Measurements from ENCODE around the gene ARID3B. TPM values are rescaled to one million over a fixed set of nuclear protein-coding genes. Genes with fewer than 3 reads are reported as not detected.

The ARID3B gene
- total RNA-seq, 1 donor from 2014 or later = 2.0 TPM

DNA sequence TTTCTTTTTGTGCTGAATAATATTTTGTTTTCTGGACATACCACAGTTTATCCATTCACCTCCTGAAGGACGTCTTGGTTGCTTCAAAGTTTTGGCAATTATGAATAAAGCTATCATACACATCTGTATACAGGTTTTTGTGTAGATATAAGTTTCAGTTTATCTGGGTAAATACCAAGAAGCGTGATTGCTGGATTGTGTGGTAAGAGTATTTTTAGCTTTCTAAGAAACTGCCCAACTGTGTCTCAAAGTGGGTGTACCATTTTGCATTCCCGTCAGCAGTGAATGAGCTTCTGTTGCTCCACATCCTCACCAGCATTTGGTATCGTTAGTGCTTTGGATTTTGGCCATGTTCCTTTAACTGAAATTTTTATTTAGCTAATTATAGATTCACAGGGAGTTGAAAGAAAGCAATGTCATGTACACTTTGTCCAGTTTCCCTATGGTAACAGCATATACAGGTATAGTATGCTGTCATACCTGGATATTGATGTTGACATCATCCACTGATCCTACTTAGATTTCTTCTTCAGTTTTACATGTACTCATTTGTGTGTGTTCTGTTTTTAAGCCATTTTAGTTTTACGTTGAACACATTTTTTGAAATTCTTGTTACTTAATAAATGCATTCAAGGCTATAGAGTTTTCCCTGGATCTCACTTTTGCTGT is 11.9 kb downstream of the ARID3B start:
- no peak for DNase-seq
- Histone ChIP-seq H3K27me3 (ENCODE audit: low read depth) (no peaks in the 10 kb centered on the region), H3K27ac (replicated peaks) (no peak overlapping the region), H3K4me3 (no peak overlapping the region), H3K36me3 (peaks cover 14% of the 10 kb centered on the region), H3K4me1 (peaks cover 10% of the 10 kb centered on the region), H3K9me3 (replicated peaks) (no peaks in the 10 kb centered on the region)
- intact Hi-C loops (cut with micrococcal nuclease) = no loop called here
- TF ChIP-seq, protein P1, sequence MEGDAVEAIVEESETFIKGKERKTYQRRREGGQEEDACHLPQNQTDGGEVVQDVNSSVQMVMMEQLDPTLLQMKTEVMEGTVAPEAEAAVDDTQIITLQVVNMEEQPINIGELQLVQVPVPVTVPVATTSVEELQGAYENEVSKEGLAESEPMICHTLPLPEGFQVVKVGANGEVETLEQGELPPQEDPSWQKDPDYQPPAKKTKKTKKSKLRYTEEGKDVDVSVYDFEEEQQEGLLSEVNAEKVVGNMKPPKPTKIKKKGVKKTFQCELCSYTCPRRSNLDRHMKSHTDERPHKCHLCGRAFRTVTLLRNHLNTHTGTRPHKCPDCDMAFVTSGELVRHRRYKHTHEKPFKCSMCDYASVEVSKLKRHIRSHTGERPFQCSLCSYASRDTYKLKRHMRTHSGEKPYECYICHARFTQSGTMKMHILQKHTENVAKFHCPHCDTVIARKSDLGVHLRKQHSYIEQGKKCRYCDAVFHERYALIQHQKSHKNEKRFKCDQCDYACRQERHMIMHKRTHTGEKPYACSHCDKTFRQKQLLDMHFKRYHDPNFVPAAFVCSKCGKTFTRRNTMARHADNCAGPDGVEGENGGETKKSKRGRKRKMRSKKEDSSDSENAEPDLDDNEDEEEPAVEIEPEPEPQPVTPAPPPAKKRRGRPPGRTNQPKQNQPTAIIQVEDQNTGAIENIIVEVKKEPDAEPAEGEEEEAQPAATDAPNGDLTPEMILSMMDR (IDR thresholded peaks at IDR 0.05; ENCODE audit: borderline replicate concordance) = no peak

DNA sequence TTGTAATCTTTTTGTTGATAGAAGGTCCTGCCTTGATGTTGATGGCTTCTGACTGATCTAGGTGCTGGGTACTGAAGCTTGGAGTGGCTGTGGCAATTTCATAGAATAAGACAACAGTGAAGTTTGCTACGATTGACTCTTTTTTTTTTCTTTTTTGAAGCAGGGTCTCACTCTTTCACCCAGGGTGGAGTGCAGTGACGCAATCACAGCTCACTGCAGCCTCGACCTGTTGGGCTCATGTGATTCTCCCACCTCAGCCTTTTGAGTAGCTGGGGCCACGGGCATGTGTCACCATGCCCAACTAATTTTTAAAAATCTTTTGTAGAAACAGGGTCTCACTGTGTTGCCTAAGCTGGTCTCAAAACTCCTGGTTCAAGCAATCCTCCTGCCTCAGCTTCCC is 14.2 kb downstream of the ARID3B start:
- TF ChIP-seq, protein P1 (IDR thresholded peaks at IDR 0.05; ENCODE audit: borderline replicate concordance) = no peak
- no peaks in the 10 kb centered on the region for H3K9me3 ChIP-seq (replicated peaks)
- no peak for DNase-seq
- H3K27me3 ChIP-seq (ENCODE audit: low read depth) = no peaks in the 10 kb centered on the region
- no peaks in the 10 kb centered on the region for H3K4me1 ChIP-seq
- intact Hi-C loops (cut with micrococcal nuclease) = no loop called here
- no peak overlapping the region for H3K27ac ChIP-seq (replicated peaks)
- no peak overlapping the region for H3K4me3 ChIP-seq
- peaks cover 14% of the 10 kb centered on the region for H3K36me3 ChIP-seq

DNA sequence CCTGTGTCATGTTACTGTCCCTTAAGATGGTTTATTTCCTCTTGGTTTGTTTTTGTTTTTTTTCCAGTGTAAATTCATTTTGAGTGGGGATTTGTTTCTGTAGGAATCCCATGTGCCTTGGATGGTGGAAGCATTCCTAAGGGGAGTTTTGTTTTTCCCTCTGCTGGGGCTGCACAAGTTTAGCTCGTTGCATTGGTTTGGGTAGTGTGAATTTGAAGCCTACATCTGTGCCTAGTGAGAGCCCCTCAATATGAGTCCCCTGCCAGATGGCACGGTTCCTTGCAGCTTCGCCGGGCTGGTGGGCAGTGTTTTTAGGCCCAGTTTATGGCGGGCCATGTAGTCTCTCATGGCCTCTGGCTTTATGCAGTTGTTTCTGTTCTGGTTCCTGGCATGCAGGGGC is 17.7 kb downstream of the ARID3B start:
- TF ChIP-seq, protein P1 (IDR thresholded peaks at IDR 0.05; ENCODE audit: borderline replicate concordance) = no peak
- Histone ChIP-seq H3K4me1 (peaks cover 4% of the 10 kb centered on the region), H3K9me3 (replicated peaks) (no peaks in the 10 kb centered on the region), H3K27ac (replicated peaks) (no peak overlapping the region), H3K4me3 (no peak overlapping the region), H3K36me3 (no peaks in the 10 kb centered on the region), H3K27me3 (ENCODE audit: low read depth) (no peaks in the 10 kb centered on the region)
- no peak for DNase-seq
- intact Hi-C loops (cut with micrococcal nuclease) = no loop called here

DNA sequence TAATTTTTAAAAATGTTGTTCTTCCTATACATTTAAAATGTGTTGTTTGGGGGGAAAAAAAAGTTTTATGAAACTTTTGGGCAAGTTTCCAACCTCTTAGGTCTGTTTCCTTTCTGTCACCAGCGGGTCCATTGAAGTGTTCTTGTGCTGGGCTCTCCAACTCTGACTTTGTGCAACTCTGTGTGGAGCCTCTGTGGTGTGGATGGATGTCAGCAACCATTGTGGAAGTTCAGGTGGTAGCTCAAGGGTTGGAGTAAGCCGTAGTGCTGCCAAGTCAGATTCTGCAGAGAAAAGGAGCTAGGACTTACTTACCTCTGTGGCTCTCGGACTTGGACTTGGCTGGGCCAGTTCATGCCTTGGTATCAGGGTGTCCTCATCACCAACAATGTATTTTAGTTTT is 22.4 kb downstream of the ARID3B start:
- peaks cover 4% of the 10 kb centered on the region for H3K4me1 ChIP-seq
- TF ChIP-seq, protein P1 (IDR thresholded peaks at IDR 0.05; ENCODE audit: borderline replicate concordance) = no peak
- intact Hi-C loops (cut with micrococcal nuclease) = no loop called here
- DNase-seq = no peak
- H3K9me3 ChIP-seq (replicated peaks) = no peaks in the 10 kb centered on the region
- no peak overlapping the region for H3K27ac ChIP-seq (replicated peaks)
- H3K36me3 ChIP-seq = no peaks in the 10 kb centered on the region
- no peak overlapping the region for H3K4me3 ChIP-seq
- no peaks in the 10 kb centered on the region for H3K27me3 ChIP-seq (ENCODE audit: low read depth)

DNA sequence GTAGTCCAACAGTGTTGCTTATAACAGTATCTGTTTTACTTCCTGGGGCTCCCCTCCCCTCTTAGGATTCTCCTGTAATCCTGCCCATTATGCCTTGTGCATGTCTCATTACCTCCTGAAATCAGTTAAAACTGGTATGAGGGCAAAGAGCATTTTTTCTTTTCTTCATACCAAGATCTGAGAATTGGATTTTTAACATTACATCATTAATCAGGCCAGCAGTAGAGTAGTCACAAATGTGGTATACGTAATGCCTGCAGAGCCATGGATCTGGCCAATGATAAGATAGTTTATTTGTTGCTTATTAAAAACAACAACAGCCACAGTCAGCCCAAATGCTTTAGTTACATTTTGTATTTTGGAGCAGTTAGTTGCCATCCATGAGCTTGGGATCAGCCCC is 23.2 kb downstream of the ARID3B start:
- no peak overlapping the region for H3K27ac ChIP-seq (replicated peaks)
- no peaks in the 10 kb centered on the region for H3K9me3 ChIP-seq (replicated peaks)
- H3K4me1 ChIP-seq = peaks cover 4% of the 10 kb centered on the region
- intact Hi-C loops (cut with micrococcal nuclease) = no loop called here
- TF ChIP-seq, protein P1 (IDR thresholded peaks at IDR 0.05; ENCODE audit: borderline replicate concordance) = no peak
- no peaks in the 10 kb centered on the region for H3K27me3 ChIP-seq (ENCODE audit: low read depth)
- H3K4me3 ChIP-seq = no peak overlapping the region
- no peaks in the 10 kb centered on the region for H3K36me3 ChIP-seq
- no peak for DNase-seq

Measured in left ventricle myocardium inferior (tissue), 1 donor.